ENCODE measurements around the gene PGBD2. TPM values are rescaled to one million over a fixed set of nuclear protein-coding genes. Genes with fewer than 3 reads are reported as not detected.
A peak's percentile ranks its signal among the peaks of the same experiment; 100 is the strongest.

PGBD2 gene
- total and polyA plus RNA-seq, 9 of the 15 experiments (the other 6 are each of a cell fraction or from before 2014, with no cell fraction given): 11.9 to 21.8 (median 14.7) TPM

DNA sequence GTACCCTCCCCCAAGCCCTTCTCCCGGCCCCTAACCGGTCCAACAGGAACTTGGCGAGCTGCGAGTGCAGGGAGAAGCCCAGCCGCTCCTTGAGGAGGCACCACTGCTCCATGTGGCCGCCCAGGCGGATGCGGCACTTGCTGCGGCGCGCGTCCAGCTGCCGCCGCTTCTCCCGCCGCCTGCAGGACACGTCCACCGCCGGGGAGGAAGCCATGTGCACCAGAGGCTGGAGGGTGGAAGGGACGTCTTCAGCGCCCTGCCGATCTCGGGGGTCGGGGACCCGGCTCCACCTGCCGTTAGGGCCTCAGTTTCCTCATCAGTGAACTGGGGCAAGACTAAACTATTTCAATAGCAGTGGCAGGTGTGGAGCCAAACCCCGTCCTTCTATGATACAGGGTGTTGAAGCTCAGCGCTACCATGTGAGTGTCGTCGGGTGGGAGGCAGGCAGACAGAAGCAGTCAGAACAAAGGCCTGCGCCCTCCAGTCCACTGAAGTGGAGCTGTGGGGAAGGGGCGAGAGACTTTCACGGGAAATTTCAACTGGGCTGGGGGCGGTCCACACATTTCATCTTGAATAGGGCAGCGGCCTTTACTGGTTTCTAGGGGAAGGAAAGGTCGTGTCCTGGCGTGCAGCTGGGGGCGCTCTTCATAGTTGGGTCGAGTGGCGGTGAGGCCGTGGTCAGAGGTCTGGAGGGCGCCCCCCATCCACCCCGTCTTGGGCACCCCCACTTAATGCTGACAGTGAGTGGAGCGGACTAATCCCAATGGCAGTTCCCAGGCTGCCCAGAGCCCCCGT lies 47.7 kb upstream of the PGBD2 start (continued):
- TF ChIP-seq ZNF41 (CRISPR knock-in tag; conservative IDR thresholded peaks at IDR 0.05) (no peak), MAFF (IDR thresholded peaks at IDR 0.05; ENCODE audit: low read length) (no peak), ZNF282 (CRISPR knock-in tag; IDR thresholded peaks at IDR 0.05) (no peak), KDM2B (CRISPR knock-in tag; IDR thresholded peaks at IDR 0.05) (no peak), HDAC8 (tag; IDR thresholded peaks at IDR 0.05) (no peak), HNRNPH1 (optimal IDR thresholded peaks at IDR 0.05; ENCODE audit: low read depth, low read length) (no peak), RBM17 (IDR thresholded peaks at IDR 0.05; ENCODE audit: borderline replicate concordance, low read depth, low read length) (no peak), ZNF140 (CRISPR knock-in tag; IDR thresholded peaks at IDR 0.05) (no peak), SMARCC2 (IDR thresholded peaks at IDR 0.05; ENCODE audit: low read depth) (0 out of 2 replicates have a peak, but pooled peaks have one; percentile 11), NFXL1 (CRISPR knock-in tag; IDR thresholded peaks at IDR 0.05) (no peak), SOX6 (IDR thresholded peaks at IDR 0.05) (peak; percentile 13; the same call in 1 of the 2 replicates)
- TF ChIP-seq, protein P1, sequence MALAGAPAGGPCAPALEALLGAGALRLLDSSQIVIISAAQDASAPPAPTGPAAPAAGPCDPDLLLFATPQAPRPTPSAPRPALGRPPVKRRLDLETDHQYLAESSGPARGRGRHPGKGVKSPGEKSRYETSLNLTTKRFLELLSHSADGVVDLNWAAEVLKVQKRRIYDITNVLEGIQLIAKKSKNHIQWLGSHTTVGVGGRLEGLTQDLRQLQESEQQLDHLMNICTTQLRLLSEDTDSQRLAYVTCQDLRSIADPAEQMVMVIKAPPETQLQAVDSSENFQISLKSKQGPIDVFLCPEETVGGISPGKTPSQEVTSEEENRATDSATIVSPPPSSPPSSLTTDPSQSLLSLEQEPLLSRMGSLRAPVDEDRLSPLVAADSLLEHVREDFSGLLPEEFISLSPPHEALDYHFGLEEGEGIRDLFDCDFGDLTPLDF (CRISPR knock-in tag; IDR thresholded peaks at IDR 0.05): peak; percentile 70; the same call in 1 of the 2 replicates
- TF ChIP-seq, protein P2, sequence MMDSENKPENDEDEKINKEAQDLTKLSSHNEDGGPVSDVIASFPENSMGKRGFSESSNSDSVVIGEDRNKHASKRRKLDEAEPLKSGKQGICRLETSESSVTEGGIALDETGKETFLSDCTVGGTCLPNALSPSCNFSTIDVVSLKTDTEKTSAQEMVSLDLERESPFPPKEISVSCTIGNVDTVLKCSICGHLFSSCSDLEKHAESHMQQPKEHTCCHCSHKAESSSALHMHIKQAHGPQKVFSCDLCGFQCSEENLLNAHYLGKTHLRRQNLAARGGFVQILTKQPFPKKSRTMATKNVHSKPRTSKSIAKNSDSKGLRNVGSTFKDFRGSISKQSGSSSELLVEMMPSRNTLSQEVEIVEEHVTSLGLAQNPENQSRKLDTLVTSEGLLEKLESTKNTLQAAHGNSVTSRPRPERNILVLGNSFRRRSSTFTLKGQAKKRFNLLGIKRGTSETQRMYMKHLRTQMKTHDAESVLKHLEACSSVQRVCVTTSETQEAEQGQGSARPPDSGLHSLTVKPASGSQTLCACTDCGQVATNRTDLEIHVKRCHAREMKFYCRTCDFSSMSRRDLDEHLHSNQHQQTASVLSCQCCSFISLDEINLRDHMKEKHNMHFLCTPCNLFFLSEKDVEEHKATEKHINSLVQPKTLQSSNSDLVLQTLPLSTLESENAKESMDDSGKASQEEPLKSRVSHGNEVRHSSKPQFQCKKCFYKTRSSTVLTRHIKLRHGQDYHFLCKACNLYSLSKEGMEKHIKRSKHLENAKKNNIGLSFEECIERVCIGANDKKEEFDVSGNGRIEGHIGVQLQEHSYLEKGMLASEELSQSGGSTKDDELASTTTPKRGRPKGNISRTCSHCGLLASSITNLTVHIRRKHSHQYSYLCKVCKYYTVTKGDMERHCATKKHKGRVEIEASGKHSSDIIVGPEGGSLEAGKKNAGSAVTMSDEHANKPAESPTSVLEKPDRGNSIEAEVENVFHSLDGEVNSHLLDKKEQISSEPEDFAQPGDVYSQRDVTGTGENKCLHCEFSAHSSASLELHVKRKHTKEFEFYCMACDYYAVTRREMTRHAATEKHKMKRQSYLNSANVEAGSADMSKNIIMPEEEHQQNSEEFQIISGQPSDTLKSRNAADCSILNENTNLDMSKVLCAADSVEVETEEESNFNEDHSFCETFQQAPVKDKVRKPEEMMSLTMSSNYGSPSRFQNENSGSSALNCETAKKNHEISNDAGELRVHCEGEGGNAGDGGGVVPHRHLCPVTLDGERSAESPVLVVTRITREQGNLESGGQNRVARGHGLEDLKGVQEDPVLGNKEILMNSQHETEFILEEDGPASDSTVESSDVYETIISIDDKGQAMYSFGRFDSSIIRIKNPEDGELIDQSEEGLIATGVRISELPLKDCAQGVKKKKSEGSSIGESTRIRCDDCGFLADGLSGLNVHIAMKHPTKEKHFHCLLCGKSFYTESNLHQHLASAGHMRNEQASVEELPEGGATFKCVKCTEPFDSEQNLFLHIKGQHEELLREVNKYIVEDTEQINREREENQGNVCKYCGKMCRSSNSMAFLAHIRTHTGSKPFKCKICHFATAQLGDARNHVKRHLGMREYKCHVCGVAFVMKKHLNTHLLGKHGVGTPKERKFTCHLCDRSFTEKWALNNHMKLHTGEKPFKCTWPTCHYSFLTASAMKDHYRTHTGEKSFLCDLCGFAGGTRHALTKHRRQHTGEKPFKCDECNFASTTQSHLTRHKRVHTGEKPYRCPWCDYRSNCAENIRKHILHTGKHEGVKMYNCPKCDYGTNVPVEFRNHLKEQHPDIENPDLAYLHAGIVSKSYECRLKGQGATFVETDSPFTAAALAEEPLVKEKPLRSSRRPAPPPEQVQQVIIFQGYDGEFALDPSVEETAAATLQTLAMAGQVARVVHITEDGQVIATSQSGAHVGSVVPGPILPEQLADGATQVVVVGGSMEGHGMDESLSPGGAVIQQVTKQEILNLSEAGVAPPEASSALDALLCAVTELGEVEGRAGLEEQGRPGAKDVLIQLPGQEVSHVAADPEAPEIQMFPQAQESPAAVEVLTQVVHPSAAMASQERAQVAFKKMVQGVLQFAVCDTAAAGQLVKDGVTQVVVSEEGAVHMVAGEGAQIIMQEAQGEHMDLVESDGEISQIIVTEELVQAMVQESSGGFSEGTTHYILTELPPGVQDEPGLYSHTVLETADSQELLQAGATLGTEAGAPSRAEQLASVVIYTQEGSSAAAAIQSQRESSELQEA (IDR thresholded peaks at IDR 0.05; ENCODE audit: low read depth): no peak
- TF ChIP-seq, protein P3, sequence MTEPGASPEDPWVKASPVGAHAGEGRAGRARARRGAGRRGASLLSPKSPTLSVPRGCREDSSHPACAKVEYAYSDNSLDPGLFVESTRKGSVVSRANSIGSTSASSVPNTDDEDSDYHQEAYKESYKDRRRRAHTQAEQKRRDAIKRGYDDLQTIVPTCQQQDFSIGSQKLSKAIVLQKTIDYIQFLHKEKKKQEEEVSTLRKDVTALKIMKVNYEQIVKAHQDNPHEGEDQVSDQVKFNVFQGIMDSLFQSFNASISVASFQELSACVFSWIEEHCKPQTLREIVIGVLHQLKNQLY (CRISPR knock-in tag; conservative IDR thresholded peaks at IDR 0.05): no peak
- TF ChIP-seq, protein P4, sequence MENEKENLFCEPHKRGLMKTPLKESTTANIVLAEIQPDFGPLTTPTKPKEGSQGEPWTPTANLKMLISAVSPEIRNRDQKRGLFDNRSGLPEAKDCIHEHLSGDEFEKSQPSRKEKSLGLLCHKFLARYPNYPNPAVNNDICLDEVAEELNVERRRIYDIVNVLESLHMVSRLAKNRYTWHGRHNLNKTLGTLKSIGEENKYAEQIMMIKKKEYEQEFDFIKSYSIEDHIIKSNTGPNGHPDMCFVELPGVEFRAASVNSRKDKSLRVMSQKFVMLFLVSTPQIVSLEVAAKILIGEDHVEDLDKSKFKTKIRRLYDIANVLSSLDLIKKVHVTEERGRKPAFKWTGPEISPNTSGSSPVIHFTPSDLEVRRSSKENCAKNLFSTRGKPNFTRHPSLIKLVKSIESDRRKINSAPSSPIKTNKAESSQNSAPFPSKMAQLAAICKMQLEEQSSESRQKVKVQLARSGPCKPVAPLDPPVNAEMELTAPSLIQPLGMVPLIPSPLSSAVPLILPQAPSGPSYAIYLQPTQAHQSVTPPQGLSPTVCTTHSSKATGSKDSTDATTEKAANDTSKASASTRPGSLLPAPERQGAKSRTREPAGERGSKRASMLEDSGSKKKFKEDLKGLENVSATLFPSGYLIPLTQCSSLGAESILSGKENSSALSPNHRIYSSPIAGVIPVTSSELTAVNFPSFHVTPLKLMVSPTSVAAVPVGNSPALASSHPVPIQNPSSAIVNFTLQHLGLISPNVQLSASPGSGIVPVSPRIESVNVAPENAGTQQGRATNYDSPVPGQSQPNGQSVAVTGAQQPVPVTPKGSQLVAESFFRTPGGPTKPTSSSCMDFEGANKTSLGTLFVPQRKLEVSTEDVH (IDR thresholded peaks at IDR 0.05; ENCODE audit: low read depth, partially characterized antibody): no peak
